HG03139 (cell line): ENCODE results near the gene PAX3.

ENCODE experiments used
- ATAC-seq: cut with Tn5 transposase; IDR thresholded peaks from one replicate; pipeline ENCODE4 v1.9.1; 2021; ENCODE audit not compliant: unreplicated experiment

Gene PAX3

DNA sequence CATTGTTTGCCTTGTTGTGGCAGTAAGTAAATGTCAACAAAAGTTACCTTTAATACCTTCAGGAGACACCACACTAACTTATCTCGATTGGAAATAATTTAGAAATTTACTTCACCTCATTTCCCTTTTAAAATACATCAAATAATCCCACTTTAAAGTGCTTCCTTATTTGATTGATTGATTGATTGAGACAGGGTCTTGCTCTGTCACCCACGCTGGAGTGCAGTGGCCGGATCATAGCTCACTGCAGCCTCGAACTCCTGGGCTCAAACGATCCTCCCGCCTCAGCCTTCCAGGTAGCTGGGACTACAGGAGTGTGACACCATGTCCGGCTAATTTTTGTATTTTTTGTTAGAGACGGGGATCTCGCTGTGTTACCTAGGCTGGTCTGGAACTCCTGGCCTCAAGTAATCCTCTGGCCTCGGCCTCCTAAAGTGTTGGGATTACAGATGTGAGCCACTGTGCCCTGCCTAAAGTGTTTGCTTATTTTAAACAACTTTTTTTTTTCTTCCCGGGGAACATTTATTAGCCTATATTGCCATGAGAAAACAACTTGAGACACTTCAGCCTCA is 12.0 kb upstream of the PAX3 start:
- ATAC-seq: no peak

DNA sequence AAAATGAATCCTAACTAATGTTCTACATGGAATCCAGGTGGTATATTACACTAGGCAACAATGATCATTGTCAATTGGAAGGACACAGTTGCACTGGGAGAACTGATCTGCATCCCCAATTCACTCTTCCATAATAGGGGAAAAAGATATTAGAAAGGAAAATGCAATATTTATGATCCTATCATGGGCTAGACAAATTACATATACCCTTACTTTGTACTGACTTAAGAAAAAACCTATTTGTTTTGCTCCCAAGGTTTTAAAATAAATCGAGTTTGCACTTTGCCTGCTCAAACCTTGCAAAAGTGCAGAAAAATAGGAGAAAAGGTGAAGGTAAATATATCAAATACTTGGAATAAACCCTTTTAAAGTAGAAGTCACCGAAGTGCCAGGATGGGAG is 11.0 kb upstream of the PAX3 start:
- ATAC-seq: no peak

DNA sequence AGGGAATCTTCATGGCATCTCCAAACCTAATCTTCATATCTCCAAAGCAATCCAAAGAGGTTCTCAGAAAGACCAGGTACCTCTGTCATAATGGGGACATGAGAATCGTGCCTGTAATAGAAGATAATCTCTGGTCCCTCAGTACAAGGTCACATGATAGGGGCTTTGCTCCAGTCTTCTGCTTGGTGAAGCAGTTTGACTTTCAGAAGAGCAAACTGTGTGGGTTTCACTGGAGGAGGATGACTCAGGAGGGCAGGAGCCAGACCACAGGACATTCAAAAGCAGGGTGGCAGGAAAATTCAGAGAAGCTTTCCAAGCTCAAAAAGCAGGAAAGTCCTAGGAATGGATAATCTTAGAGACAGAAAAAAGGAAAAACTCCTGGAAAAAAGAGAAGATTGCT is 10.6 kb upstream of the PAX3 start:
- no peak for ATAC-seq

DNA sequence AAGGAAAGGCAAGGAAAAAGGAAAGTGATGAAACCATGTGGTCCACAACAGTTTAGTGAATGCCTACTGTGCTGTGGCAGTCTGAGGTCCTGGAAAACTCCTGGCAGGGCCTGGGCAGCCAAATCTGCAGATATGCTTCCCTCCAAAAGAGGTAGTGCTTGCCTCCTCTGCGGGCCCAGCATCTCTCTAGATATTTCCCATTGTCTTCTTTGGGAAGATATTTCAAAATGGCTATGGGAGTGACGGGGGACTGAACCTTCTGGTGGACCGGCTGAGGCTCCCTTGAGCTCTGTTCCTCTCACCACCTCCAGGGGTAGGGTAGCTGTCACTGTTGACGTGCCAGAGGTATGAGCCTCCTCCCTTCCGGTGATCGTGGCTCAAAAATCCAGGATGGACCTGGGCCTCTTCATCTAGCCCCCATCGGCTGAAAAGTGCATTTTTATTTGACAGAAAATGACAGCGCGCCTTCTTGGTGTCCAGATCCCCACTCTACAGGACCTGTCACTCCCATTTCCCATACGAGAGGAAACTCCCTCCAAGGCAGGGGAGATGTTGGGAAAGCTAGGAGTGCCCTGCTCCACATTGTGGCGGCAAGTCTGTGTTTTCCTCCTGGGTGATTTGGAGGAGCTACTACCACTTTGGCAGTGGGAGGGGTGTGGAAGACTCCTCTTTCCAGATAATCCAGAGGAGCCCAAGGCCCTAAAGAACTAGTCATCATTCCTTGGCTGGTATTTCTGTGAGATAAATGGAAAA is 9.4 kb upstream of the PAX3 start:
- no peak for ATAC-seq

DNA sequence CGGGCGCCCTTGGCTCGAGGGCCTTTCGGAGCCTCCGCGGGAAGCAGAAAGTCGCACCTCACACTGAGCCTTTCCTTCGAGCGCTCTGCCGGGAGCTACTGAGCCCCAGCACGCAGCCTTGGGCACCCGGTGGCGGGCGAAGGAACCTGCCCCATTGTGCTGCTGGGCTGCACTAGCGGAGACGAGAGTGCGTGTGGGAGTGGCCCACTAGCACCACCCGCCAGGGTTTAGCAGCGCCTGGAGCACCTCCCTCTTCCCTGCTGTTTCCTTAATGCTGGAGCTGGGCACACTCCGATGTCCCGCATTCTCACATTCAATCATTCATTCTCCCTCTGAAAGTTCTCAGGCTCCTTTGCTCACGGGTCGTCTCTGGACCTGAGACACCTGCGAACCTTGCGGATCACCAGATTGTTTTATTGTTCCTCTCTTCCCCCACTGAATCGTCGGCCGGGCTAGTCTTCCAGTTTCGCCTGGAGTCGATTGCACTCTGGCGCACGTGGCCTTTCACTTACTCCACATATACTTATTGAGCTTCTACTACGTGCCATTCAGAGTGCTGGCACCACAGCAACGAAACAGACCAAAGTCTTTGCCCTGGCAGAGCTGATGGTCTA is 8.5 kb upstream of the PAX3 start:
- no peak for ATAC-seq

DNA sequence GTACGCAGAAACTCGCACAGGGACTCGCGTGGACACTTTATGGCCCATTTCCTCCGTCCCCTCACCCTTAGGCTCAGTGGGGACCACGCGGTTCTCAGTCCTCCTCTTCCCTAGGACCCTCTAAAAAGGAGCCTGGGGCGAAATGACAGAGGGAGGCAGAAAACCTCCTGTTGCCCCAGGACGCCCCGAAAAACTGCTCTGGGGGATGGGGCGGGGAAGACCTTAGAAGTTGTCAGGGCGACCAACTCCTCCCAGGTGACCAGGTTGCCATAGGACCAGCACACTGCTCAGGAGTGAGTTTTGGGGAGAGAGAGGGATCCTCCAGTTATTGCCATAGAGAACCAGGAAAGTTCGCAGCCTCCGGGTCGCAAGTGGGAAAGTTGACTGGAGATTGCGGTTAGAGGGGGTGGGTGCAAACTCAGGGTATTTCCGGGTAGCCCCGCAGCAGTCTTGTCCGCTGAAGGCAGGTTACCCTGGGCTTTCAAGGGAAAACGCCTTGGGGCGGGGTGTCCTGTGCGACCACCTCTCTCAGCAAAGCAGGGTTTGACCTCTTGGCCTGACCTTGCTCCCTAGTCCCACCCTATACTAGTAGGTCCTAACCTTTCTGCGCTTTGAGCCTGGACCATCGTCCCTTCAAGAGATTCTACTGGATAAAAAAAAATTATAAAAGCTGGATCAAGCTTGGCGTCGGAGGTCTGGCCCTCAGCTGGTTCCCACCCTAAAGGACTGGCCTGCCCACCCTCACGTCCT is 7.8 kb upstream of the PAX3 start:
- ATAC-seq: no peak

DNA sequence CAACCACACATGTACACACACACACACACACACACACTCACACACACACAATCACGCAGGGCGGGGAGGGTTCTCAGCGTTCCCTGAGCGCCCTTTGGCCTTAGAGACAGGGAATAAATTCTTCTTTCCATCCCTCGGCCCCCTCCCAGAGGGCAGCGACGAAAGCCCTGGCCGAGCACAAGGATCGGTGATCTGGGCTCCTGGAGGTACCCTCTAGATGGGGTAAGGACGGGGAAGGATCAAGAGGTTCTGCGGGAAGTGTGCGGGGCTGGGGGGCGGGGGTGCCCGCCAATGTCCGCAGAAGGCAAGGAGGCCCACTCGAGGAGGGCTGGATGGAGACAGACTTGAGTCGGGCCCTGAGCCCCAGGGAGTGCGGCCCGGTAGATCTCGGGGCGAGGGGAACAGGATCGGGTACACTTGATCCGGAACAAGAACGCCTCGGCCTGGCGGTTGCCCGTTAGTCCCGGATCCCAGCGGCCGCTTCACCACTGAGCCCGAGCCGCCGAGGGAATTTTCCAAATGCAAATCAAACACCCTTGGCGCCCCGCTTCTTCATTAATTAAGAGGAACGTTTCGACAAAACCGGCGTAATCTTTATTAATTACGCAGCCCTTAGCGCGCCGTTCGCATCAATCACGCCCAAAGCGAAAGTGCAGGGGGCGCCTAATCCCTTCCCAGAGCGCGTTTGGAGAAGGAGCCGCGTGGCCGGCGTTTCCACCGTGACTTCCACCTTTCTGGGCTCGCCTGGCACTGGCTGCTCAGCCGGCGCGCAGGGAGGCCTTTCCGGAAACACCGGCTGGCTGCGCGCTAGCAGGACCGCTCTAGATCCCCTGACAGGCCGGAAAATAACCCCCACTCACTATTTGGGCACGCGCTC is 7.0 kb upstream of the PAX3 start:
- peak; percentile 33 for ATAC-seq

DNA sequence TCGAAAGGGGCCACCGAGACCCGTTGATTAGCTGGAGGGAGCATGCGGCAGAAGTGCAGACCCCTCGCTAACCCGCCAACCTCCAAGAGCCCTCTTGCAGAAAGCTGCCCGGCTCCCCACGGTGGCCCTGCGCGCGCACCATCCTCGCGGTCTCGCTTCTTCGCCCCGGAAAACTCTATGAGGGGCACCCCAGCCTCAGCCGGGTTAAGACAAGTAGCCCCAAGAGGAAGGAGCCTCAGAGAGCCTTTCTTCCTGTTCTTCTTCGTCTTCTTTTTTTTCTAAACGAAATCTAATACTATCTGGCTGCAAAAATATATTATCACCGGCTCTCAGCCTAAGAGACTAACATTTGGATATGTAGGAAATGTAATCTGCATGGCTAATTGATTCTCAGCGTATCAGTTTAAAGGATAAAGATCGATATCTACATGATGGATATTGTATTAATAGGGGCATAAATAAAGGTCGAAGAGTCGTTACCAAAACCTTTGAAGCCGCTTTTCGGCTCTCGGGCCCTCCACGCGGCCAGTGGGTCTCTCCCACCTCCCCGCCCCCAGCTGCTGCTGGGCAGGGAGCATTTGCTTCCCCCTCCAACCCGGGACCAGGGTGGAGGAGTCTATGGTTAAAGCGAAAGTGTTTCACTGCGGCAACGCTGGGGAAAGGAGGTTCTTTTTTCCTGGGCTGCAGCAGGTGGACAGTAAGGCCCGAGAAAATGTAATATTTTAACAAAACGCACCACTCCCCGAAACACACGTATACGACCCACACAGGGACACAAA is 6.1 kb upstream of the PAX3 start:
- no peak for ATAC-seq

DNA sequence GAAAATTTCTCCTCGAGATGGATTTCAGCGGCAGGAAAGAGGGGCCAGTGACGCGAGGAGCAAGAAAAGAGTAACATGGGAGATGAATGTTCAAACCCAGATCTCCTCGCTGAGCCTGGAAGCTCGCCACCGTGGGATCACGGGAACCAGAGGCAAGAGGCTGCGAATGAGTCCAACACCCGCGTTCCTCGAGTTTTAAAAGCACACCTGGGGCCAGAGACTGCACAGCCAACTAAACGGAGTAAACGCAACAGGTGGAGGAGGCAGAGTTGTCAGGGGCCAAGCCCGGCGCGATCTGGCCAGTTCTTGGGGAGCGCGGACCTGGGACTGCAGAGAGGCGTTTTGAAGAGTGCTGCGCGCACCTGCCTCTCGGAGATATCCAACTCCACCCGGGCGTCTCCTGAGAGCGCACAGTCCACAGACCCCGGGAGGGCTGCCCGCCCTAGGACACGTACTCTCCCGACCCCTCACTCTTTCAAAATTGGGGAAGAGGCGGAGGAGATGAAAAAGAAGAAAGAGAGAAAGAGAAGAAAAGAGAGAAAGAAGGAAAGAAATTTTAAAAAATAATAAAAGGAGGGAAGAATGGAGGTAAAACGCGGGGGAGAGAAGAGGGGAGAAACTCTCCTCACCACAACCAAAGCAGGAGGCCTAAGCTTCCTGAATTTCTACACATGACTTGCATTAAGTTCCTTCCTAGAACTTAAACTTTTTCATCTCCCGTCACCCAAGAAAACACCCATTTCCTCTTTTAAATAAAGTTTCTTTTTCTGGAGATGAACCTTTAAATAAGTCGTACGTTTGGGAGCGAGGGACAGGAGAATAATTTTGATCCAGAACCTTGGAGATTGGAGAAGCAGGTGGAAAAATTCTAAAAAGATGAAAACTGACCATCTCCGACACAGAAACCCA is 5.3 kb upstream of the PAX3 start:
- ATAC-seq: no peak

DNA sequence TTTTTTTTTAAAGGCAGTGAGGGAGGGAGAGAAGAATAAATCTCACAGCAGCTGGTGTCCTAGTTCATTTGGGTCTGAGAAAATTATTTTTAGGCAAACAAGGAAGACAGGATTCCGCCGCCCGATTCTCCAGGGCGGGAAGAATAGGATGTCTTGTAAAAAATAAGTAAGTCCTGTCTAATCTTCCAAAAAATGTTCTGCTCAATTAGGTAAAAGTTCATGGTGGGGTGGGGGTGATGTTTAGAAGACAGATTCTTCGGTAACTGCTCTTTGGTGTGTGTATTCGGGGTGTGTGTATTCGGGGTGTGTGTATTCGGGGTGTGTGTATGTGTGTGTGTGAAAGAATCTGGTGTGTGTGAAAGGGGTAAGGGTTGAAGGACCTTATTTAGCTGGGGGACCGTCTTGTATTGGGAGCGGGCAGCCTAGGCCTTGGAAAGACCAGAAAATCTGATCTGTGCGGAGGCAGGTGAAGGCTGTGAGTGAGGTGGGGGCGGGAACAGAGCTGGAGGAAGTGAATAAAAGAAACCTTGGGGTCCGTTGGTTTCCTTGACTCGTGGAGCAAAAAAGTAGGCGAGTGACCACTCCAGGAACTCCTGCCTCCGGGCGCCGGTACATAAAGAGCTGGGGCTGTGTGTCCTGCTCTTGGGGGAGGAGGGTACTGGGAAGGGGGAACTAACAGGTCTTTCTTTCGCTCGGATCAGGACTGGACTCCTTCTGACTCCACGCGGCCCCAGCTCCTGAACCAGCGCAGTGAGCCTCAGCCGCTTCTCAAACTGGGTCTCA is 4.4 kb upstream of the PAX3 start:
- no peak for ATAC-seq

DNA sequence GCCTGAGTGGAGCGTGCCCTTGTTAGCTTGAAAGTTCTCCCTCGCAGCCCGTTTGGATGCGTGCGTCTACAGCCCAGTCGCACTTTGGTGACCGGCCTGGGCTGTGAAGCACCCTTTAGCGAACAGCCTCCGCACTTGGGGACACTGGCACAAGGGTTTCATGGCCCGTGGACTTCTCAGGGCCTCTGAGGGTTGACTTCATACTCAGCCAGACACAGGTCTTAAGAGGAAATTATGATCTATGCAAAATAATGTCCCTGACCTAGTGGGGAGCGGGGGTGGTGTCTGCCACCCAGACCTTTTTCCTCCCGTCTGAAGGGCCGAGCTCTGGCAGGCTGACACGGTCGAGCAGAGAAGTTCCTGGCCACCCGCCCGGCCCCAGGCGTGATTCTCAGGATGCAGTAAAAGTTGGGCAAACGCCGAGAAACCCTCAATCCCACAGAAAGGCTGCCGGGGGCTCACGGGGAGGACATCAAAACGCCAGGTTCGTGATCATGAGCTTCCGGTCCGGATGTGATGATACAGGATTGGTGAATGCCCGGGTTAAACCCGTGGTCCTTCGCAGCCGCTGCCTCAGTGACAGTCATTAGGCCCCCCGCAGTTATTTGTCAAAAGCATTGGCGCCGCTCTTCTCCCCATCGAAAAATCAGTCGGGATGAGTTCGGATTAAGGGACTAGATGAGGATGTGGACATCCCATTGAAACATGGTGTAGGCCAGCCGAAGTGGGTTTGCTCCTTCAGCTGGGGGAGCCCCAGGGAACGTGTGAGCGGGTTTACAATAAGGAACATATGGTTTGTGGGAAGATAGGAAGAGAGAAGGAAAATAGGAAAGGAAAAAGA is 3.6 kb upstream of the PAX3 start:
- no peak for ATAC-seq

DNA sequence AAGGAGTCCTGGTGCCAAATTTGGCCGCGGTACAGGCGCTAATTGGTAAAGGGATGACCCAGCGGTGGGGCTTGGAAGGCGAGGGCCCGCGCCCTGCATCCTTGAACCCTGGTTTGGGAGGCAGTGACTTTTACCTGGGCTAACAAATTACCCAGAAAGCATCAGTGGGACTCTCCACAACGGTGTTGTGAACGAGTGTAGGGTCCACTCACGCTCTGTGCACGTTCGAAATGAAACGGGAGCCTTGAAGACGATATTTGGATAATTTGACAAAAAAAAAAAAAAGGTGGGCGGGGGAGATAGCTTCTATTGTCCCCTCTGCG is 3.0 kb upstream of the PAX3 start:
- ATAC-seq: no peak

DNA sequence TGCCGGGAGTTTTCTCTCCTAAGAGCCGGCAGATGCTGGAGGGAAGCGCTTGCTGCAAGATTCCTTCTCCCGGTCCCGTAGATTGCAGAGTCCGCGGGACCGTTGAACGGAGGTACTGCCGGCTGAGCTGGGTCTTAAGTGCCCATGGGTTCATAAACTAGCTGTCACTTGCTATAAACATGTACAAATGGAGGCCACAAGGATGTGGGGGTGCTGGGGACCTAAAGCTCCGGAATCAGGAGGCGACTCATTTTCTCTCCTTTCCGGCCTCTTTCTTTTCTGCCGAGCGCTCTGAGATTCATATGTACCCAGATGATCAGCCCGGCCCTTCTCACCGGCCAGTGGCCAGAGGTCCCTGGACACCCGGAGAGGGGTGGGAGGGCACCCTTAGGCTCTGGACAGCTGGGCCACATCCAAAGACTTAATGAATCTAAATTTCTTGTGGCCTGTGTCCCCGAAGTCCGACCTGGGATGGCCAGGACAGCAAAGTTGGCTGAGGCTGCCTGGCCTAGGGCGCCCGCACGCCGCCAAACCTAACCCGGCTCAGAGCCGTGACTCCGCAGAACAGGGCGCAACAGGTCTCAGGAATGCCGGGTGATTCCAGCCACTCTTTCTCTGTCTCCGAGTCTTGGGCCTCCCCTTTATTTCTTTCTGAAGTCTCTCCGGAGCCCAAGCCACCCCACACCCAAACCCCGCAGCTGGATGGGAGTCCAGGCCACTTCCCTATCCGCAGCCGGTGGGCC is 2.4 kb upstream of the PAX3 start:
- ATAC-seq: no peak

DNA sequence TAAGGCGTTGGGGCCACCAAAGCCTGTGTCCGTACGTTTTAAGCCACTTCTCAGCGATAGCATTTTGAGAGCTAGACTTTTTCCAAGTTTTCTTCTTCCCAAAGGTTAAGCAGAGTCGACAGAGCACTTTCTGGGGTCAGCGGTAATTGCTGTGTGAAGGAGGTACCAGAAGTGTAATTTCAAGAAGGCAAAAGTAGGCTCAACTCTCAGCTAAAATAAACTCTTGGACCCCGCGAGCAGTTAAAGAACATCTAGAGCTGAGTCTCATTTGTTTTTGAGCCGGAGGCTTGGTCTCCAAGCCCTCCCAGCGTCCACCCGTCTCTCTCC is 1.9 kb upstream of the PAX3 start:
- ATAC-seq: no peak

DNA sequence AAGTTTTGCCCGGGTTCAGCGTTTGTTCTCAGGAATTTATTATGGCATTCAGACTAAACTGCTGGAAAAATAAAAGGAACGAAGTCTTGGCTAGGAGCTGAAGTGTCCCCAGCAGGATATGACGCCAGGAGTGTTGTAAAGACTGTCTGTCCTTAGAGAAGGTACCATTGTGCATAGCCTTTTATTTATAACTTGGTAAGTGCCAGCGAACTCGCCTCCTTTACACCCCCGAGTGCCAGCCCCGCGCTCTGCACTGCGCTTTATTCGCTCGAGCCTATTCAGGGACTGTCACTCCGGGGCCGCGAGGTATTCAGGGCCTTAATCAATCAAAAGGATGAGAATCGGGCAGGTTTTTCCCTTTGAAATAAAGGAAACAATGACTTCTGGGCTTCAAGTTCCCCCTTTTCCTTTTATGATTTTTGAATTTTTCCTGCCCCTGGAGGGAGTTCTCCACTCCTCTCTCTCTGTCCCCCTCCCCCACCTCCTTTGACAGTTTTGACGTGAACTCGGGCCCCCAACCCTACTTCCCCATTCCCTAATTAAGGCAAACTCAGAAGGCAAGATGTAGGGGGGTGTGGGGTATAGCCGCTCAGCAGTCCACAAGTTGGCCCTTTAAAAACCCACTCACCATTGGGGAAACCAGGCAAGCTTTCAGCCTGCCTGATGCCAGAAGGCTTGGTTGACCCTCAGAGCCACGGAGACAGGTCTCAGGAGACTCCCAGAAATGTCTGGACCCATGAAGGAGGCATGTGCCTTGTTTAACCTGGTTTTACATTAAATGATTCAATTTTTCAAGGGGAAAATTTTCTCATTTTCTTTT is 1.3 kb upstream of the PAX3 start:
- no peak for ATAC-seq

DNA sequence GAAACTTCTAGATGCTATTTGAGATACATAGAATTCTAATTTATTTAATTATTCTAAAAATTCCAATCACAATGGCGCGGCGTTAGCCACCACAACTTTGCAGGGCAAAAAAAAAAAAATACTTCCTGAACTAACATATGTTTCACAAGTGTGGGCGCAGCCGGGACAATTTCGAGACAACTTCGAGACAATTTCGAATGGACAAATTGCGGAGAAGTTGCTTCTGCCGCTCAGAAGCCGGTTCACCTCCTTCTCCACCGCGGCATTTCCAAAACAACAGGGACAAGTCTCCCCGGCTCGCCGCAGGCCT is 842 bp downstream of the PAX3 start:
- no peak for ATAC-seq

DNA sequence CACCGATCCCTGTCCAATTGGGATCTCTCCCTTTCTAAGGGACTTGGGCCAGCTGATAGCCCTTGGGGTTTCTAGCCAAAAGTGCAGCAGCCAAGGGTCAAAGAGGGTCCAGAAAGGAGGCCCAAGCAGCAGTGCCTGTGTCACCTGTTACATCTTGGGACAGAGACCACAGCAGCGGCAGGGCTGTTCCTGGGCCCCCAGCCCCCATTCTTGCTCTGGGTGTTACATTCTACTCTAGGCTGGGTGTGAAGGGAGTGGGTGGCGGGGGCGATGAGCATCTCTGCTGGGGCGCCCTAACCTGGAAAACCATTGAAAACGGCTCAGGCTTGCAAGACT is 1.2 kb downstream of the PAX3 start:
- ATAC-seq: no peak
